Measurements from ENCODE around the gene CNTN4. TPM values are rescaled to one million over a fixed set of nuclear protein-coding genes. Genes with fewer than 3 reads are reported as not detected.

CNTN4 gene
- total and polyA plus RNA-seq, 4 donors: 1.2 to 3.8 (median 2.6) TPM

DNA sequence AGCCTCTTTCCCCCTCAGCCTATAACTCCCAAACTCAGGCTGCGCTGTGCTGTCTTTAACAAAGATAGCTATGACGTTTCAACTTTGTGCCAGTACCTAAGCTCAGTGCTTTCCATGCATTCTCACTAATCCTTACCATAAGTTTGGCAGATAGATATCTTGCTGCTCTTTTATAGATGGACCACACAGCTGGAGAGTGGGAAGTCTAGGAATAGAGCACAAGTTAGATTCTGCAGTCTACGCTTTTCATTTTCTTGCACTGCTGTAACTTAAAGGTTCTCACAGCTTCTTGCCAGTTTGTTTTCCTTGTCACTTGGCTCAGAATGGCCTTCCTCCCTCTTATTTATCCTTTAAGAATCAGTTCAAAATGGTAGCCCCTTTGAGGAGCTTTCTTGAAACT is 468.8 kb downstream of the CNTN4 start (continued):
- TF ChIP-seq, protein P1, sequence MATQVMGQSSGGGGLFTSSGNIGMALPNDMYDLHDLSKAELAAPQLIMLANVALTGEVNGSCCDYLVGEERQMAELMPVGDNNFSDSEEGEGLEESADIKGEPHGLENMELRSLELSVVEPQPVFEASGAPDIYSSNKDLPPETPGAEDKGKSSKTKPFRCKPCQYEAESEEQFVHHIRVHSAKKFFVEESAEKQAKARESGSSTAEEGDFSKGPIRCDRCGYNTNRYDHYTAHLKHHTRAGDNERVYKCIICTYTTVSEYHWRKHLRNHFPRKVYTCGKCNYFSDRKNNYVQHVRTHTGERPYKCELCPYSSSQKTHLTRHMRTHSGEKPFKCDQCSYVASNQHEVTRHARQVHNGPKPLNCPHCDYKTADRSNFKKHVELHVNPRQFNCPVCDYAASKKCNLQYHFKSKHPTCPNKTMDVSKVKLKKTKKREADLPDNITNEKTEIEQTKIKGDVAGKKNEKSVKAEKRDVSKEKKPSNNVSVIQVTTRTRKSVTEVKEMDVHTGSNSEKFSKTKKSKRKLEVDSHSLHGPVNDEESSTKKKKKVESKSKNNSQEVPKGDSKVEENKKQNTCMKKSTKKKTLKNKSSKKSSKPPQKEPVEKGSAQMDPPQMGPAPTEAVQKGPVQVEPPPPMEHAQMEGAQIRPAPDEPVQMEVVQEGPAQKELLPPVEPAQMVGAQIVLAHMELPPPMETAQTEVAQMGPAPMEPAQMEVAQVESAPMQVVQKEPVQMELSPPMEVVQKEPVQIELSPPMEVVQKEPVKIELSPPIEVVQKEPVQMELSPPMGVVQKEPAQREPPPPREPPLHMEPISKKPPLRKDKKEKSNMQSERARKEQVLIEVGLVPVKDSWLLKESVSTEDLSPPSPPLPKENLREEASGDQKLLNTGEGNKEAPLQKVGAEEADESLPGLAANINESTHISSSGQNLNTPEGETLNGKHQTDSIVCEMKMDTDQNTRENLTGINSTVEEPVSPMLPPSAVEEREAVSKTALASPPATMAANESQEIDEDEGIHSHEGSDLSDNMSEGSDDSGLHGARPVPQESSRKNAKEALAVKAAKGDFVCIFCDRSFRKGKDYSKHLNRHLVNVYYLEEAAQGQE (IDR thresholded peaks at IDR 0.05): no peak
- TF ChIP-seq FOXA1 (IDR thresholded peaks at IDR 0.05): no peak
- TF ChIP-seq, protein P2, sequence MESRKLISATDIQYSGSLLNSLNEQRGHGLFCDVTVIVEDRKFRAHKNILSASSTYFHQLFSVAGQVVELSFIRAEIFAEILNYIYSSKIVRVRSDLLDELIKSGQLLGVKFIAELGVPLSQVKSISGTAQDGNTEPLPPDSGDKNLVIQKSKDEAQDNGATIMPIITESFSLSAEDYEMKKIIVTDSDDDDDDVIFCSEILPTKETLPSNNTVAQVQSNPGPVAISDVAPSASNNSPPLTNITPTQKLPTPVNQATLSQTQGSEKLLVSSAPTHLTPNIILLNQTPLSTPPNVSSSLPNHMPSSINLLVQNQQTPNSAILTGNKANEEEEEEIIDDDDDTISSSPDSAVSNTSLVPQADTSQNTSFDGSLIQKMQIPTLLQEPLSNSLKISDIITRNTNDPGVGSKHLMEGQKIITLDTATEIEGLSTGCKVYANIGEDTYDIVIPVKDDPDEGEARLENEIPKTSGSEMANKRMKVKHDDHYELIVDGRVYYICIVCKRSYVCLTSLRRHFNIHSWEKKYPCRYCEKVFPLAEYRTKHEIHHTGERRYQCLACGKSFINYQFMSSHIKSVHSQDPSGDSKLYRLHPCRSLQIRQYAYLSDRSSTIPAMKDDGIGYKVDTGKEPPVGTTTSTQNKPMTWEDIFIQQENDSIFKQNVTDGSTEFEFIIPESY (IDR thresholded peaks at IDR 0.05): no peak
- TF ChIP-seq HNF4G (IDR thresholded peaks at IDR 0.05): no peak
- TF ChIP-seq TAF1 (conservative IDR thresholded peaks at IDR 0.05): no peak

DNA sequence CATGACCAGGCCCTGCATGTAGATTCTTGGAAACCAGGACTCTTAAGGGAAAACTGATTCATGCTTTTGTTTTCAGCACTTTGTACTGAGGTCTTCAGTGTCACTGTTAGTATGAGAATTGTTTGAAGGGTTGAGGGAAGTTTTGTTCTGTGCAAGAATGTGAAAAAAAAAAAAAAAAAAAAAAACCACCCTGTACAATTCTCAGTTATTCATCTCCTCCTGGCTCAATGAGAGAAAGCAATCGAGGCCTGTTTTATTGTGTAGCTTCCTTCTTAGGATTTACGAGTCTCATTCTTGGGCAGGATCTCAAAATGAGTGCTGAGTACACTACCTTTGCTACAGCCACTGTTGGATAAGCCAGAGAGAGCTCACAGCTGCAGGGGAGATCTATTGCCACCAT is 469.5 kb downstream of the CNTN4 start:
- WGBS: 76% methylated on average over 2 of the region's 2 CpGs

DNA sequence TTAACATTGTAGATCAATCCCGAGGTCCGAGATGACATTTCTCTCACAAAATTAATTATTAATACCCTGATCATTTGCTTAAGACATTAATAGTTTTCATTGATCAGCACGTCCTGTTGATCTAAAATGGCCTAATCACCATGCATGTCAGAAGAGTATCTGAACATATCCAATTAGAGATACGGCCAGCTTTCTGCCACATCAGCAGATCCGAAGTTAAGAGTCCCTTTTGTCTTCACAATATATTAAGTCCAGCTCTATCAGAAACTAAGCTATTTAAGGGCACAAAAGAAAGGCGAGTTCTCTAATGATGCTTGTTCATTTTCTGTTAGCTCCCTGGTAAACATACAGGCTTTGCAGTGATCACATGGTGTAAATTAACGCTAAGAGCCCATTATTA is 470.3 kb downstream of the CNTN4 start:
- TF ChIP-seq HNF4G (IDR thresholded peaks at IDR 0.05) (no peak), YY1 (IDR thresholded peaks at IDR 0.05) (no peak), SP1 (IDR thresholded peaks at IDR 0.05) (no peak), TAF1 (conservative IDR thresholded peaks at IDR 0.05) (no peak), JUND (IDR thresholded peaks at IDR 0.05) (no peak), HNF4A (conservative IDR thresholded peaks at IDR 0.05) (no peak)
- TF ChIP-seq, protein P3, sequence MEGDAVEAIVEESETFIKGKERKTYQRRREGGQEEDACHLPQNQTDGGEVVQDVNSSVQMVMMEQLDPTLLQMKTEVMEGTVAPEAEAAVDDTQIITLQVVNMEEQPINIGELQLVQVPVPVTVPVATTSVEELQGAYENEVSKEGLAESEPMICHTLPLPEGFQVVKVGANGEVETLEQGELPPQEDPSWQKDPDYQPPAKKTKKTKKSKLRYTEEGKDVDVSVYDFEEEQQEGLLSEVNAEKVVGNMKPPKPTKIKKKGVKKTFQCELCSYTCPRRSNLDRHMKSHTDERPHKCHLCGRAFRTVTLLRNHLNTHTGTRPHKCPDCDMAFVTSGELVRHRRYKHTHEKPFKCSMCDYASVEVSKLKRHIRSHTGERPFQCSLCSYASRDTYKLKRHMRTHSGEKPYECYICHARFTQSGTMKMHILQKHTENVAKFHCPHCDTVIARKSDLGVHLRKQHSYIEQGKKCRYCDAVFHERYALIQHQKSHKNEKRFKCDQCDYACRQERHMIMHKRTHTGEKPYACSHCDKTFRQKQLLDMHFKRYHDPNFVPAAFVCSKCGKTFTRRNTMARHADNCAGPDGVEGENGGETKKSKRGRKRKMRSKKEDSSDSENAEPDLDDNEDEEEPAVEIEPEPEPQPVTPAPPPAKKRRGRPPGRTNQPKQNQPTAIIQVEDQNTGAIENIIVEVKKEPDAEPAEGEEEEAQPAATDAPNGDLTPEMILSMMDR (IDR thresholded peaks at IDR 0.05; ENCODE audit: low read depth, low read length, missing input control): no peak
- TF ChIP-seq, protein P2 (IDR thresholded peaks at IDR 0.05): no peak
- Histone ChIP-seq H3K9me3 (ENCODE audit: control insufficient read depth in 4 of 4, low read length in 3 of 4) (no peaks in the 10 kb centered on the region), H3K27ac (ENCODE audit: low read depth in 1 of 2, low read length in 2 of 2) (no peak overlapping the region), H3K4me1 (ENCODE audit: control insufficient read depth in 4 of 4, insufficient read depth in 4 of 4, low read length in 3 of 4) (no peaks in the 10 kb centered on the region), H3K36me3 (ENCODE audit: control insufficient read depth in 4 of 4, insufficient read depth in 3 of 4, low read depth in 1 of 4, low read length in 3 of 4) (no peaks in the 10 kb centered on the region), H3K27me3 (ENCODE audit: control insufficient read depth in 4 of 4, insufficient read depth in 4 of 4, low read length in 3 of 4) (no peaks in the 10 kb centered on the region), H3K9ac (ENCODE audit: low read depth in 1 of 2, low read length in 2 of 2) (no peak overlapping the region), H3K4me3 (ENCODE audit: low read depth in 1 of 3, low read length in 3 of 3) (no peak overlapping the region)
- WGBS: 79% methylated on average over 7 of the region's 7 CpGs
- DNase-seq (ENCODE audit: low spot score): no peak

More for the DNA sequence above, 469.5 kb downstream of the CNTN4 start:
- no peaks in the 10 kb centered on the region for H3K9me3 ChIP-seq (ENCODE audit: control insufficient read depth in 4 of 4, low read length in 3 of 4)
- H3K9ac ChIP-seq (ENCODE audit: low read depth in 1 of 2, low read length in 2 of 2): no peak overlapping the region
- no peak overlapping the region for H3K4me3 ChIP-seq (ENCODE audit: low read depth in 1 of 3, low read length in 3 of 3)
- no peaks in the 10 kb centered on the region for H3K27me3 ChIP-seq (ENCODE audit: control insufficient read depth in 4 of 4, insufficient read depth in 4 of 4, low read length in 3 of 4)
- H3K4me1 ChIP-seq (ENCODE audit: control insufficient read depth in 4 of 4, insufficient read depth in 4 of 4, low read length in 3 of 4): no peaks in the 10 kb centered on the region
- H3K27ac ChIP-seq (ENCODE audit: low read depth in 1 of 2, low read length in 2 of 2): no peak overlapping the region
- no peaks in the 10 kb centered on the region for H3K36me3 ChIP-seq (ENCODE audit: control insufficient read depth in 4 of 4, insufficient read depth in 3 of 4, low read depth in 1 of 4, low read length in 3 of 4)
- TF ChIP-seq, protein P2 (IDR thresholded peaks at IDR 0.05): no peak
- TF ChIP-seq SP1 (IDR thresholded peaks at IDR 0.05): no peak
- no peak for TF ChIP-seq RXRA (IDR thresholded peaks at IDR 0.05)
- DNase-seq (ENCODE audit: low spot score): no peak

All from liver (tissue), 9 donors.